Measurements from ENCODE around the gene PACRG. TPM values are rescaled to one million over a fixed set of nuclear protein-coding genes. Genes with fewer than 3 reads are reported as not detected.

The PACRG gene
- total RNA-seq, 1 donor from 2014 or later: 1.1 TPM

- no peaks in the 10 kb centered on the region for H3K4me1 Mint-ChIP-seq (ENCODE audit: low read depth)
- H3K36me3 Mint-ChIP-seq (ENCODE audit: low read depth): peaks cover 10% of the 10 kb centered on the region
- peaks cover 22% of the 10 kb centered on the region for H3K9me3 Mint-ChIP-seq (ENCODE audit: low read depth)
- H3K4me3 Mint-ChIP-seq (ENCODE audit: unreplicated experiment): no peak overlapping the region
- TF ChIP-seq CTCF (IDR thresholded peaks at IDR 0.05): no peak
- H3K27me3 Mint-ChIP-seq (ENCODE audit: low read depth): peaks cover 3% of the 10 kb centered on the region
- no peak overlapping the region for H3K27ac Mint-ChIP-seq (ENCODE audit: unreplicated experiment)
- no peak for DNase-seq (ENCODE audit: low spot score)
These were observed 486.5 kb downstream of the PACRG start for GRCh38 chr6:163214259-163214658.

DNA sequence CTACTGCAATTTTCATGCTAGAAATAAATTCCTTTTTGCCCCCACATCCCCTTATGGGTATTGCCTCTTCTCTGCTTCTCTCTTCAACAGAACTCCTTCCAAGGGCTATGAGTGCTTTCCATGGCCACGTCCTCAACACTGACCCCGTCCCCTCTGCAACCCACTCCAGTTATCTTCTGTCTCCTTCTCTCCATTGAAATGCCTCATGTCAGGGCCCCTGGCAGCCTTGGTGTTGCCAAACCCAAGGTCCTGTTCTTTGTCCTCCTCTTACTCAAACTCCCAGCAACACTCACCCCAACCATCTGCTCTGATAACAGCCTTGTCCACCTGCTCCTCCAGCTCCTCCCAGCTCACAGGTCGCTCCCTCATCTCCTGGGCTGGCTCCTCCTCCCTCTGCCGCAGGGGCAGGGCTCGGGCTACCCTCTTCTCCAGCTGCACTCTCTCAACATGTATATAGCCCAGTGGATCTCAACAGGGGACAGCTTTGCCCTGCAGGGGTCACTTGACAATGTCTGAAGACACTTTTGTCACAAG, 490.7 kb downstream of the PACRG start:
- no peak for TF ChIP-seq CTCF (IDR thresholded peaks at IDR 0.05)

DNA sequence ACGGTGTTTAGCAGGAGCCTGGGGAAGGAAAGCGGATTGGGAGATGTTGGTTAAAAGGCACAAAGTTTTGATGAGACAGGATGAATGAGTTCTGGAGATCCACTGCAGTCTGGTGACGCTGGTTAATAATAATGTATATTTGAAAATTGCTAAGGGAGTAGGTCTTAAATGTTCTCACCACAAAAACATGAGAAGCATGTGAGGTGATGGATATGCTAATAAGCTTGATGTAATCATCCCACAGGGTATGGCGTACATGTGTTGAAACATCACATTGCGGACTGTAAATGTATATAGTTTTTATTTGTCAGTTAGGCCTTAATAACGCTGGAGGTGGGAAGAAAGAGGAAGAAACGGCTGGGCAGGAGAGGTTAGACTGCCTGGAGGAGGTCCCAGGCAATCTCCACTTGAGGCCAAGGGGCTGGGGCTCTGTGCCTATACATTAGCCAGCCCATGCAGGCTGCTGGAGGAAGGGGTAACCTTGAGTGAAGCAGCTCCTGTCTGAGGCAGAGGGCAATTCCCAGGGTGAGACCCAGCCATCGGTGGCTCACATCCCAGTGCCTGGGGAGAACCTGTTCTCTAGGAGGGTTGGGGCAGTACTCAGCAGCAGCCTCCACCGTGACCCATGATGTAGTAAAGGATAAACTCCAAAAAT, 498.5 kb downstream of the PACRG start:
- no peak for DNase-seq (ENCODE audit: low spot score)
- TF ChIP-seq CTCF (IDR thresholded peaks at IDR 0.05): no peak
- no peak overlapping the region for H3K4me3 Mint-ChIP-seq (ENCODE audit: unreplicated experiment)
- peaks cover 7% of the 10 kb centered on the region for H3K4me1 Mint-ChIP-seq (ENCODE audit: low read depth)
- no peaks in the 10 kb centered on the region for H3K36me3 Mint-ChIP-seq (ENCODE audit: low read depth)
- H3K9me3 Mint-ChIP-seq (ENCODE audit: low read depth): peaks cover 10% of the 10 kb centered on the region
- peak overlapping the region; percentile 59 for H3K27ac Mint-ChIP-seq (ENCODE audit: unreplicated experiment)
- H3K27me3 Mint-ChIP-seq (ENCODE audit: low read depth): peaks cover under 1% of the 10 kb centered on the region

More for the DNA sequence above, 490.7 kb downstream of the PACRG start:
- no peak overlapping the region for H3K4me3 Mint-ChIP-seq (ENCODE audit: unreplicated experiment)
- DNase-seq (ENCODE audit: low spot score): no peak
- H3K27ac Mint-ChIP-seq (ENCODE audit: unreplicated experiment): no peak overlapping the region
- peaks cover 1% of the 10 kb centered on the region for H3K36me3 Mint-ChIP-seq (ENCODE audit: low read depth)
- H3K4me1 Mint-ChIP-seq (ENCODE audit: low read depth): no peaks in the 10 kb centered on the region
- no peaks in the 10 kb centered on the region for H3K9me3 Mint-ChIP-seq (ENCODE audit: low read depth)
- peaks cover 13% of the 10 kb centered on the region for H3K27me3 Mint-ChIP-seq (ENCODE audit: low read depth)

DNA sequence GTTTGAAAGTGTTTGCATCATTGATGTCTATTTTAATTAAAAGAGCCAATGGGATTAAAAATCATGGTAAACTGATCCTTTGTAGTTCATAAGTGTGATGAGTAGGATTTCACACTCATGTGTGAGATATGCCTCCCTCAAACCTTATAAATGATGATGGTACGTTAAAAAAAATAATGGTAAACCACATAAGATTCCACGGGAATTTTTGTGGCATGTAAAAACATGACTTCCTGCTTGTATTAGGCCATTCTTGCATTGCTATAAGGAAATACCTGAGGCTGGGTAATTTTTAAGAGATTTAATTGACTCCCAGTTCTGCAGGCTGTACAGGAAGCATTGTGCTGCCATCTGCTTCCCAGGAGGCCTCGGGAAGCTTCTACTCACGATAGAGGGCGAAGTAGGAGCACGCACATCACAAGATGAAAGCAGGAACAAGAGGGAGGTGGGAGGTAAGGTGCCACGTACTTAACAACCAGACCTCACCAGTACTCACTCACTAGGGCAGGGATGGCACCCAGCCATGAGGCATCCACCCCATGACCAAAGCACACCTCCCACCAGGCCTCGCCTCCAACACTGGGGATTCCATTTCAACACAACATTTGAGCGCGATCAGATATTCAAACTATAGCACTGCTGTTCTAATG, 499.2 kb downstream of the PACRG start:
- peak overlapping the region; percentile 83 for H3K27ac Mint-ChIP-seq (ENCODE audit: unreplicated experiment)
- peaks cover 7% of the 10 kb centered on the region for H3K4me1 Mint-ChIP-seq (ENCODE audit: low read depth)
- no peak for DNase-seq (ENCODE audit: low spot score)
- H3K9me3 Mint-ChIP-seq (ENCODE audit: low read depth): peaks cover 10% of the 10 kb centered on the region
- TF ChIP-seq CTCF (IDR thresholded peaks at IDR 0.05): no peak
- peaks cover under 1% of the 10 kb centered on the region for H3K27me3 Mint-ChIP-seq (ENCODE audit: low read depth)
- H3K36me3 Mint-ChIP-seq (ENCODE audit: low read depth): no peaks in the 10 kb centered on the region
- H3K4me3 Mint-ChIP-seq (ENCODE audit: unreplicated experiment): no peak overlapping the region

GRCh38 chr6:163228041-163228440, 500.3 kb downstream of the PACRG start:
- Mint-ChIP-seq H3K36me3 (ENCODE audit: low read depth) (no peaks in the 10 kb centered on the region), H3K4me3 (ENCODE audit: unreplicated experiment) (no peak overlapping the region), H3K27me3 (ENCODE audit: low read depth) (peaks cover 6% of the 10 kb centered on the region), H3K4me1 (ENCODE audit: low read depth) (peaks cover 7% of the 10 kb centered on the region), H3K9me3 (ENCODE audit: low read depth) (peaks cover 10% of the 10 kb centered on the region), H3K27ac (ENCODE audit: unreplicated experiment) (no peak overlapping the region)
- no peak for DNase-seq (ENCODE audit: low spot score)
- no peak for TF ChIP-seq CTCF (IDR thresholded peaks at IDR 0.05)
